Nucleus accumbens (tissue), 56 donors: Measurements from ENCODE around the gene CELA3B.
"Not testable (repeated sequence)": the region's sequence is repeated elsewhere in the genome, so short reads cannot be mapped to it uniquely, and the experiment has no call there.

Experiments
- DNase-seq, 56 donors: peaks; one replicate each; lab custom pipeline; 2025; lab: John Stamatoyannopoulos, UW

The CELA3B gene

GRCh38 chr1:21976703-21977239 lies at the start of gene CELA3B:
CELA3B (plus strand) TSS chr1:21977022; CDS start chr1:21977040, 18 bp downstream.
- not testable (repeated sequence) for DNase-seq

GRCh38 chr1:21927533-21928237 lies 49.1 kb upstream of the CELA3B start:
- no peak for DNase-seq

- no peak for DNase-seq
Measured at GRCh38 chr1:21930080-21930571, 46.7 kb upstream of the CELA3B start.

GRCh38 chr1:21930629-21931170 lies 46.1 kb upstream of the CELA3B start:
- DNase-seq, result no peak

GRCh38 chr1:21931171-21932093 lies 45.4 kb upstream of the CELA3B start:
- DNase-seq, result no peak

- no peak for DNase-seq
Measured at GRCh38 chr1:21932127-21932526, 44.7 kb upstream of the CELA3B start.

GRCh38 chr1:21933397-21934248 lies 43.2 kb upstream of the CELA3B start:
- no peak for DNase-seq

GRCh38 chr1:21935393-21935804 lies 41.4 kb upstream of the CELA3B start:
- DNase-seq, result no peak

- no peak for DNase-seq
Measured at GRCh38 chr1:21935891-21936365, 40.9 kb upstream of the CELA3B start.

GRCh38 chr1:21936366-21937031 lies 40.3 kb upstream of the CELA3B start:
- peak in 7 of 56 donors; percentile 5 to 44 (median 13) for DNase-seq

- no peak for DNase-seq
Measured at GRCh38 chr1:21937034-21937371, 39.8 kb upstream of the CELA3B start, which contains the start of gene HSPG2. HSPG2 (minus strand) TSS chr1:21937310; CDS start chr1:21937217, 93 bp downstream.

- DNase-seq, result peak in 54 of 56 donors; percentile 4 to 93 (median 78)
Measured at GRCh38 chr1:21937372-21938121, 39.3 kb upstream of the CELA3B start.

GRCh38 chr1:21938732-21939538 lies 37.9 kb upstream of the CELA3B start:
- DNase-seq, result no peak

GRCh38 chr1:21939650-21940374 lies 37.0 kb upstream of the CELA3B start:
- DNase-seq, result peak in 43 of 56 donors; percentile 3 to 72 (median 28)

GRCh38 chr1:21940492-21940891 lies 36.3 kb upstream of the CELA3B start:
- DNase-seq, result no peak

GRCh38 chr1:21941370-21941769 lies 35.5 kb upstream of the CELA3B start:
- DNase-seq, result no peak

- DNase-seq, result no peak
Measured at GRCh38 chr1:21942464-21942863, 34.4 kb upstream of the CELA3B start.
